HG03064 (cell line): ENCODE results near the gene PDHX.

ENCODE experiments used
- ATAC-seq: cut with Tn5 transposase; IDR thresholded peaks from one replicate; pipeline ENCODE4 v1.9.1; 2021; ENCODE audit warnings: low read depth; ENCODE audit not compliant: unreplicated experiment

PDHX gene

DNA sequence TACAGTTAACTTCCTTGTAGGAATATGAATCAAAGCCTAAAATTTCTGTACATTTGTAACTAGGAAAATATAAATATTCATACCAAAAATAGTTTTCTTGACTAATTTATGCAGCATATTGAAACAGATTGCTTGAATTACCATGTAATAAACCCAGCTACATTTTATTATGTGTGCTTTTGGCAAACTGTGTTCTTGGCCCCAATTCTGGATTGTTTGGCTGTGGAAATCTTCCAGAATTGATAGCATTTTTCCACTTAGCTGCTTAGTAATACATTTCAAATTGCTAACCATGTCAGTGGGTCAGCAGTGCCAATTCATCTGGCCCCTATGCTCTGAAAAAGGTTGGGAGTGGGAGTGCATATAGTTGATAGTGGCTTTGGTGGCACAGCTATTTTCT, 32.3 kb downstream of the PDHX start:
- no peak for ATAC-seq

DNA sequence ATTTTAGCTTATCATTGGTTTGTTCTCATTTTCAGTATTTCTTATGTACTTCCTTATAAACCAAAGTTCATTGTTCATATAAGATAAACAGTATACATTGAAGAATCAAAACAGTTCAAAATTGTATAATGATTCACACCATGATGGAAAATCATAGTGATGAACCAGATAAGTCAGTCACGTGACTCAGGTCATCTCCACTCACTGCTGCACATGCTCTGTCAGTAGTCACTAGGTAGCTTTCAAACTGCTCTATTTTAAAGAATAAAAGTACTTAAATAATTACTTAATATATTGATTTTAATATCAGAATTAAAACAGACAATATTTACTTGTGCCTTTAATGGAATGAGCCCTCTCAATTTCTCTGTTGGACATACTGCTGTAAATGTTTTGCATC, 37.5 kb downstream of the PDHX start:
- ATAC-seq: no peak

DNA sequence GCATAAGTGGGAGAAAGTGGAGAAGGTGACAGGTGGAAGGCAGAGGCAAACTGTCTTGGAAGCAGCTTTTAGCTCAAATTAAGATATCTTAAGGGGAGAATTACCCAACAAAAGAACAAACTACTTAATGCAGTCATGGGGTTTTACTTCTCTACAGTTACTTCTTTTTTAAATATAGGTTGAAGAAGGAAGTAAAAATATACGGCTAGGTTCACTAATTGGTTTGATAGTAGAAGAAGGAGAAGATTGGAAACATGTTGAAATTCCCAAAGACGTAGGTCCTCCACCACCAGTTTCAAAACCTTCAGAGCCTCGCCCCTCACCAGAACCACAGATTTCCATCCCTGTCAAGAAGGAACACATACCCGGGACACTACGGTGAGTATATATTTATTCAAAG, 40.8 kb downstream of the PDHX start:
- no peak for ATAC-seq

DNA sequence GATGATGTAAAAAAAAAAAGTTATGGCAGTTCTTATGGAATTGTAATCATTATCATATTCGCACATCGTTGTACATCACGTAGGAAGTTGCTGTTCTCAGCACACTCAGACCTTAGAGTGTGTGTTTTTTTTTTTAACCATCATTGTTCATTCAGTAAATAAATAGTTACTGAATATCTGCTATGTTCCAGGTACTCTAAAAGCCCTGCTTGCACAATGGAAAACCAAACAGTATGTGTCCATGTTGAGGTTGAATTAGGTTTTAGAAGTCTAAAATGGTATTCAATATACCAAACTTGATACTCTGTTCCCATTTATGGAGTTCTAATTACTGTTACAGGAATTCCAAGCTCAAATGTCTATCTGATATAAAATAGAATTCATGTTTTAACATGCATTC, 41.2 kb downstream of the PDHX start:
- no peak for ATAC-seq

DNA sequence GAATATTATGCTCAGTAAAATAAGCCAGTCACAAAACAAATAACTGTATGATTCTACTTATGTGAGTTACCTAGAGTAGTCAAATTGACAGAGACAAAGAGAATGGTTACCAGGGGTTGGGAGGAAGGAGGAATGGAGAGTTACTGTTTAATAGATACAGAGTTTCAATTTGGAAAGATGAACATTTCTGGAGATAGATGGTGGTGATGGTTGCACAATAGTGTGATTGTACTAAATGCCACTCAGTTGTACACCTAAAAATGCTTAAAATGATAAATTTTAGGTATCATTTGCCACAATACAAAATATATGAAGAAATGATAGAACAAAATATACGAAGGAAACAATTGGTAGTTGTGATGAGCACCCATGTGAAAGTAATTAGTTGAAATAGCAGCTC, 43.4 kb downstream of the PDHX start:
- ATAC-seq: no peak

DNA sequence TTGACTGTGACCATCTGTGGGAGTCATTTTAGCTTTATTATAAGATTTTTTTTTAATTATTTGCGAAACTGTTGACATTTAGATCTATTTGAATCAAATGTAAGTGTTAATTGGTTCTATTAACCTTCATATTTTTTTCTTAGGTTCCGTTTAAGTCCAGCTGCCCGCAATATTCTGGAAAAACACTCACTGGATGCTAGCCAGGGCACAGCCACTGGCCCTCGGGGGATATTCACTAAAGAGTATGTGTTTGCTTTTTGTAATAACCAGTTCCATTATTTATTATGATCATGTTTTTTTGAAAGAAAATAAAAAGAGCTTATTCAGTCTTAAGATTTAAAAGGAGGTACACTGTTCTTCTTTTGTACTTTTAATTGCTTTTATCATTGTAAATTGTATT, 43.9 kb downstream of the PDHX start:
- ATAC-seq: no peak

DNA sequence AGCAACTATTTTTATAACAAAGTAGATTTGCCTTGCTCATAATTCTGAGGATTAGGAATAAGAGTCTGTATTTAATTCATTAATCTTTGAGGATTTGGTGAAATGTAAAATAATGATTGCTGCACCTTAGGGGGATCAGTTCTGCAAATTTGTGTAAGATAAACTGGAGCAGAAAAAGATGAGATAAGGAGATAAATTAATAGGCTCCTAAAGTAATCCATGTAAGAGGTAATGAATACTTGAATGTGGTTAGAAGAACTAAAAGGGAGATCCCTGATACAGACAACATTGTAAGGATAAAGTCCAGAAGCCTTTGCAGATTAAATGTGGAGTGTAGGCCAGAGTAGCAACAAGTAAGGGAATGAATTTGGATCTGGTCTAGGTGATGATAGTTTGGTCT, 45.6 kb downstream of the PDHX start:
- ATAC-seq: no peak

DNA sequence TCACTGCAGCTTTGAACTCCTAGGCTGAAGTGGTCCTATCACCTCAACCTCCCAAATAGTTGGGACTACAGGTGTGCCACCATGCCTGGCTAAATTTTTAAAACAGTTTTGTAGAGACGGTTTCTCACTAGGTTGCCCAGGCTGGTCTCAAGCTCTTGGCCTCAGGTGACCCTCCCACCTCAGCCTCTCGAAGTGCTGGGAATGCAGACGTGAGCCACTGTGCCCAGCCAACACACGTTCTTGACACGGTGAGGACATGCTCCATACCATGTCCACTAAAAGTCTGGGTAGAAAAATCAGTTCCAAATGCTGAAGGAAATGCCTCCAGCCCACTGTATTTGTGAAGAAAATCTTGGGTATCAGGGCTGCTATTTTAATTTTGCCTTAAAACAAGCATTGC, 46.9 kb downstream of the PDHX start:
- ATAC-seq: no peak

DNA sequence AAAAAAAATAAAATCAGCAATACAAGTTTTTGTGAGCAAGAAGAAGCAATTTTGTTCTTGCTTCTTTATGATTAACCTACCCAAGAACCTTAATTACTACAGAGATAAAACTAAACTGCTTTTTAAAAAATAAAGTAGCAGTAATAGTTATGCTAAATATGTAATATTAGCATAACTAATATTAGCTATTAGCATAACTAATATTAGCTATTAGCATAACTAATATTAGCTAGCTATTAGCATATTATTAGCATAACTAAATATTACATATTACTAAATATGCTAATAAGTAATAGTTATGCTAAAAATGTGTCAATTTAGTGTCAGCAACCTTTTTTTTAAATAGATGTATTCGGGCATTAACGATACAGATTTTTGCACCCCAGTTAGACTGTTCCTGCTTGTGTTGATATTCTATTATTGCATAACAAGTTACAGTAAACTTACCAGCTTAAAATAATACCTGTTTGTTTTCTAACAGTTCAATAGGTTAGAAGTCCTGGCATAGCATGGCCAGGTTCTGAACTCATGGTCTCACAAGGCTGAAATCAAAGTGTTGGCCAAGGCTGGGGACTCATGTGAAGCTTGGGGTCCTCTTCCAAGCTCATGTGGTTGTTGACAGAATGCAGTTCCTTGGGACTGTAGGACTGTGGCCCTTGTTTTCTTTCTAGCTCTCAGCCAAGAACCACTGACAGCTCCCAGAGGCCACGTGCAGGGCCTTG, 48.4 kb downstream of the PDHX start:
- no peak for ATAC-seq

DNA sequence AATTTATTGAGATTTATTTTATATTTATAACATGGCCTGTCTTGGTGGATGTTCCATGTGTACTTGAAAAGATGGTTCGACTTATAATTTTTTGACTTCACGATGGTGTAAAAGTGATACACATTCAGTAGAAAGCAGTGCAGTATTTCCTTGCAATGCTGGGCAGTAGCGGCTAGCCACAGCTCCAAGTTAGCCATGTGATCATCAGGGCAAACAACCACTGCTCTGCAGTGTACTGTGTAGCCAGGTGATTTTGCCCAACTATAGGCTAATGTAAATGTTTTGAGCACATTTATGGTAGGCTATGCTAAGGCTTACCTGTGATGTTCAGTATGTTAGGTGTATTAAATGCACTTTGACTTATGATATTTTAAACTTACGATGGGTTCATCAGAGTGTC, 52.4 kb downstream of the PDHX start:
- no peak for ATAC-seq

DNA sequence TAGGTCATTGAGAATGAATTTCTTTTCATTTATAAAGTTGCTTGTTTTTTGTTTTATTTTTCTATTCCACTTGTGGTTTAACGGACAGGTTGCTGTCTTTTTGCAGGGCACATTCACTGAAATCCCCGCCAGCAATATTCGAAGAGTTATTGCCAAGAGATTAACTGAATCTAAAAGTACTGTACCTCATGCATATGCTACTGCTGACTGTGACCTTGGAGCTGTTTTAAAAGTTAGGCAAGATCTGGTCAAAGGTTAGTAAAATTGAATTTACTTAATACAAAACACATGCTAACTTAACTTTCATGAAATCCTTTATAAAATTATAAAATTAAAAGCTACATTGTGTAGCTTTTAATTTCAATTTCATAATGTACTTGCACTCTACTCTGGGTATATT, 53.6 kb downstream of the PDHX start:
- ATAC-seq: no peak

DNA sequence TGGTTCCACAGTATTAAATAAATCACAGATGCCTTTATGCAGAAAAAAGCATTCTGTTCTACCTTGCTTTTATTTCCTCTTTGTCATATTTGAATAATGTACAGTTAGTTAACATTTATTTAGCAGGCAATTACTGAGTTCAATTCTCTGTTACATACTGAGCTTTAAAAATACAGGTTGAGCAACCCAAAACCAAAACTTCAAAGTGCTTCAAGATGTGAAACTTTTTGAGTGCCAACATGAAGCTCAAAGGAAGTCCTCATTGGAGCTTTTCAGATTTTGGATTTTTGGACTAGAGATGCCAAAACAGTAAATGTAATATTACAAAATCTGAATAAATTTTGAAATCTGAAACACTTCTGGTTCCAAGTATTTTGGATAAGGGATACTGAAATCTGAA, 54.1 kb downstream of the PDHX start:
- ATAC-seq: no peak

DNA sequence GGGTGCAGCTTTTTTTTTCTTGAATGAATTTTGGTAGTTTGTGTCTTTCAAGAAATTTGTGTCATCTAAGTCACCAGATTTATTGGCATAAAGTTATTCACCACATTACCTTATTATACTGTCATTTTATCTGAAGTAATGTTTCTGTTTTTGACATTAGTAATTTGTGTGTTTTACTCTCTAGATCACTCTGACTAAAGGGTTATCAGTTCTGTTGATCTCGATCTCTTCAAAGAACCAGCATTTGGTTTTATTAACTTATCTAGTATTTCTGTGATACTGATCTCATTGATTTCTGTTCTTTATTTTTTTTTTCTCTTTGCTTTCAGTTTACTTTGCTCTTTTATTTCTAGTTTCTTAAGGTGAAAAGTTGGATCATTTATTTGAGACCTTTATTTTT, 55.5 kb downstream of the PDHX start:
- no peak for ATAC-seq

DNA sequence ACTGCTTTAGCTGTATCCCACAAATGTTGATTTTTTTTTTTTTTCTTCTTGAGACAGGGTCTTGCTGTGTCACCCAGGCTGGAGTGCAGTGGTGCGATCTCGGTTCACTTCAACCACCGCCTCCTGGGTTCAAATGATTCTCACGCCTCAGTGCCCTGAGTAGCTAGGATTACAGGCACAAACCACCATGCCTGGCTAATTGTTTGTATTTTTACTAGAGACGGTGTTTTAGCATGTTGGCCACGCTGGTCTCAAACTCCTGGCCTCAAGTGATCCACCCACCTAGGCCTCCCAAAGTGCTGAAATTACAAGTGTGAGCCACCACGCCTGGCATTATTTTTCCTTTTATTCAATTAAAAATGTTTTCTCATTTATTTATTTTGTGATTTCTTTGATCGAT, 55.9 kb downstream of the PDHX start:
- ATAC-seq: no peak

DNA sequence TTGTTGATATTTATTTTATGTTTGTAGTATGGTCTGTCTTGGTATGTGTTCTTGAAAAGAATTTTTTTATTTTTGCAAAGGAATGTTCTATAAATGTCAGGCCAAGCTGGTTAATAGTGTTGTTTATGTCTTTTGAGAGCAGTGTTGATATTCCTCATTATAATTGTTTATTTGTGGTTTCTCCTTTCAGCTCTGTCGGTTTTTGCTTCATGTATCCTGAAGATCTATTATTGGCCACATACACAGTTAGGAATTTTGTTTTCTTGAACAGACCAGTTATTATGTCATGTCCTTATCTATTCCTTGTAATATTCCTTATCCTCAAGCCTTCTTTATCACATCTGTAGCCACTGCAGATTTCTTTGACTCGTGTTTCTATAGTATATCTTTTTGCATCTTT, 56.5 kb downstream of the PDHX start:
- ATAC-seq: no peak

DNA sequence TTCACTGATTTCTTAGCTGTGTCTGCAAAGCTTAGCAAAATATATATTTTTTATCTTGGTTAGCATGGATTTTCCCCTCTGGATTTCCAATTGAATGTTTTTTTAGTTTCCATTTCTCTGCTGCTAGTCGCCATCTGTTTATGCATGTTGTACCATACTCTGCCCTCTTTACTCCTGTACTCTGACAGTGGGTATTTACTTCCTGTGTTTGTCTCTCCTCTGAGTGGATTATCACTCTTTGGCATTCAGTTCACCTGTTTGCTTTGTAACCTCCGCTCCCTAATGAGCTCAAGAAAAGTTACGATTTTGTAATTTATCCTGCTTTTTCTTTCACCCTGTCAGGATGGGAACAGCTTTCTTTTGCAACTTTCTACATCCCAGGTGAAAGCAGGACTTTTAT, 59.1 kb downstream of the PDHX start:
- no peak for ATAC-seq

DNA sequence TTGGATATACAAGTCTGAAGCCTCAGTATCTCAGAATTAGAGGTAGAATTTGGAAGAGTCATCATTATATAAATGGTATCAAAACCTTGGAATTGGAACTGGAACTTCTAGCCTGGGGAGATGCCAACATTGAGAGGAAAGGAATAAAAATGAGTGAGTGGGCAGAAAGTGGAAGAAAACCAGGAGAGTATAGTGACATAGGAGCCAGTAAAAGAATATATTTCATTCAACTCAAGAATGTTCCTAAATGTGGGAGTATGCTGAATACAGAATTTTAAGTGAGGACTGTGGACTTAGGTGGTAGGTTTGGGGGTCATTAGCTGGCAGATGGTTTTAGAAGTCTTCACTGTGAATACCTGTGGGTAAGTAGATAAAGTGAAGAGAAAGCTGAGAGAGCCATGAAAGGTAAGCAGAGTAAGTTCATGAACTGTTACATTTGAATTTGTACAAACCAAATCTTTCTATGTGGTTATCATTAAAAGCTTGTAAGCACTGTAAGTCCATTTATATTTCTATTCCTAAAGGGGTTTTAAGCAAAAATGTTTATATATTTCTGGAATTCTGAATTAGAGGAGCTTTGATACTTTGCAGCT, 60.2 kb downstream of the PDHX start:
- no peak for ATAC-seq

DNA sequence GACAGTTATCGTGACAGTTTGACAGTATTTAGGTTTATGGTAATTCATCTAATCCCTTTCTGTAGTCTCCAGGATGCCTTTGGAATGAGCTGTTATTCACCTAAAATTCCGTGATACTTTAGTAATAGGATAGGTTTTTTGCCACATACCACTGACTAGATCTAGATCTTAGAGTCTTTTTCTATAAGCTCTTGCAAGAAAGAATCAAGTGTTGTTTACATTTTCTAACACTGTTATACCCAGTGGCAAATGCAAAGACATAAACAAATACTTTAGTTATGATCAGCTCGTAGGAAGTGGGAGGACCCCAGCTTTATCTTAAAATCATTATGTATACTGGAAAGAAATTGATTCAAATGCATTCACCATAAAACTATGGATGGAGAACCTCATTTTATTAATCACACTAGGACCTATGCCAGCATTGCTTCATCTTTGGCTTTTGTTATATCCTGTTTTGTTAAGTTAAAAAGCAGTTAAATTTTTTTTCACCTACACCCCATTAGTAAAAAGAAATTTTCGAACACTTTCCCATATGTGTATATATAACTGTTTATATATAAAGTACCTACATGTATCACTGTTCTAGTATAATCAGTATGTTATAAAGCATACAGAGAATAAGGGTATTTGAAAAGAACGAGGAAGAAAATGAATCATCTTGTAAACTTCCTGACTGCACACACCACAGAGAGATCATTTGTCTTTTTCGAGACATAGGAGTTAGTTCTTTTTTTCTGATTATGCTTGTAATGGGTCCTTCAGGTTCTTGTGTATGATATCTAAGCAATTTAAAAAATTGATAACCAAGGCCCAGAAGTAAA, 60.9 kb downstream of the PDHX start:
- ATAC-seq: no peak

DNA sequence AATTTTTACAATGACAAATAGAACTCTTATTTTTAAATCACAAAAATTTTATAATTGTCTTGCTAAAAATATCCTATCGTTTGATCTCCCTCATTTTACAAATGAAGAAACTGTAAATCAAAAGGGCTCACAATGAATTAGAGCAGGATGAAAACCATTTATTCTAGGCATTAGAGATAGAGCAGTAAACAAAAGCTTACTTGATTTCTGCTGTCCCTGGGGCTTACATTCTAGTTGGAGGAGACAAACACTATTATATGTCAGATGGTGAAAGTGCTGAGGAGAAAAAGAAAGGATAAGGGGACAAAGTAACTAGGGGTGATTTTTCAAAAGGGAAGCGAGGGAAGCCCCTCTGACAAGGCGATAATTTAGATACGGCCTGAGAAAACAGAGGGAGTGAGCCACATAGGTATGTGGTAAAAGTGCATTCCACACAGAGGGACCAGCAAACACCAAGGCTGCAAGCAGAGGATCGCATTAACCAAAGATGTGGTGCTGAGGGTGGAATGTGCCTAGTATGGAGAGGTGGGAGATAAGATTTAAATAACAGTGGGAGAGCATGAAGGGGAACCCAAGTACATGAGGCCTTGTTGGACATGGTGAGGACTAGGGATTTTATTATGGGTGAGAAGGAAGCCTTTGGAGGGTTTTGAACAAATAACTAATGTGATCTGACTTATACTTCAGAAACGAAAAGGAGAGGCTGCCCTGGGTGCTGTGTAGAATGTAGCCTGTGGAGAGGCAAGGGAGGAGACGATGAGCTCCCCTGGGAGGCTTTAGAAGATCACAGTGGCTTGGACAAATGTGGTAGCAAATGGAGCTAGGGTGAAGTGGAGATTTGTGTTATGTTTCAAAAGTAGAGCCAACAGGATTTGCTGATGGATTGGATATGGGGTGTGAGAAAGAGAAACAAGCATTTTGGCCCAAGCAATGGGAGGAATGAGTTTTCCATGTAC, 62.1 kb downstream of the PDHX start:
- ATAC-seq: no peak

DNA sequence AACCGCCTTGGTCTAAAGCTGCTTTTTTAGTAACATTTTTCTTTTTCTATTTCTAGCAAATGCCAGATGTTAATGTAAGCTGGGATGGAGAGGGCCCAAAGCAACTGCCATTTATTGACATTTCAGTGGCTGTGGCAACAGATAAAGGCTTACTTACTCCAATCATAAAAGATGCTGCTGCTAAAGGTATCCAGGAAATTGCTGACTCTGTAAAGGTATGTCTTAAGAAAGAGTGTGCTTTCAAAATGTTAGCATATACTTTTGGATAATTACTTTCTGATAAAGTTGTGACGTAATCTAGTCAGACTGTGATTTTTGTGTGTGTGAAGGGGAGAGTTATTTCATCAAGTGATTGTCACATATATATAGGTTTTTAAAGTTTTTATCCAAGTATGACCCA, 68.1 kb downstream of the PDHX start:
- no peak for ATAC-seq
